Measurements from ENCODE around the gene MAB21L3.

DNA sequence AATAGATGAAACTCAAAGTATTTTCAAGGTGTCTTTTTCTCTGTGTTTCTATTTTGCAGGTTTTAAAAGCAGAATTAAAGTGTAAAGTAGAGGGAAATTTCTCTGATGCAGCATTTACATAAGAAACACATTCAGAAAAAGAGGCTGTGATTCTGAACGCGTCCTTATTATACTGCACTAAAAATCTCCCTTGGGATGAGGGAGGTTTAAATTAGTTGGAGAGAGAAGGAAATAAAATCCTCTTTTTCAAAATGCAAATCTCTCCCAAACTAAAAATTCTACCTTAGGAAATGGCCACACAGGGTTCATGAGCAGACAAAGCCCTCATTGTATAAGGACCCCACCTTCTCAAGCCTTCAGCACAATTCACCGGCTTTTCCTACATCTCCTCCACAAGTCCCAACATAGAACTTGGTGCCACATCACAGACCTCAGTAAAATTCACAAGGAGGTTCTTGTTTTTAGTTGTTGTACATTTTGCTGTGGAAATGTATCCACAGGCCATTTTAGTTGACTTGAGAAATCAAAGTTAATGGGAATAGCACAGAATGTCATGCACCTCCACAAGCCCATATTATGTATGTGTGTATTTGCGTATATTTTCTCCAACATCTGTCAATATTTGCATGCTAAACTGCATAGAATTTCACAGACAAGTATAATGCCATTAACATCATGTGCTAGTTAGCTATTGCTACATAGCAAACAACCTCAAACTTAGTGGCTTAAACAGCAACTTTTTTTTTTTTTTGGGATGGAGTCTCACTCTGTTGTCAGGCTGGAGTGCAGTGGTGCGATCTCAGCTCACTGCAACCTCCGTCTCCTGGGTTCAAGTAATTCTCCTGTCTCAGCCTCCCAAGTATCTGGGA is 59.8 kb downstream of the MAB21L3 start:
- TF ChIP-seq, protein P1, sequence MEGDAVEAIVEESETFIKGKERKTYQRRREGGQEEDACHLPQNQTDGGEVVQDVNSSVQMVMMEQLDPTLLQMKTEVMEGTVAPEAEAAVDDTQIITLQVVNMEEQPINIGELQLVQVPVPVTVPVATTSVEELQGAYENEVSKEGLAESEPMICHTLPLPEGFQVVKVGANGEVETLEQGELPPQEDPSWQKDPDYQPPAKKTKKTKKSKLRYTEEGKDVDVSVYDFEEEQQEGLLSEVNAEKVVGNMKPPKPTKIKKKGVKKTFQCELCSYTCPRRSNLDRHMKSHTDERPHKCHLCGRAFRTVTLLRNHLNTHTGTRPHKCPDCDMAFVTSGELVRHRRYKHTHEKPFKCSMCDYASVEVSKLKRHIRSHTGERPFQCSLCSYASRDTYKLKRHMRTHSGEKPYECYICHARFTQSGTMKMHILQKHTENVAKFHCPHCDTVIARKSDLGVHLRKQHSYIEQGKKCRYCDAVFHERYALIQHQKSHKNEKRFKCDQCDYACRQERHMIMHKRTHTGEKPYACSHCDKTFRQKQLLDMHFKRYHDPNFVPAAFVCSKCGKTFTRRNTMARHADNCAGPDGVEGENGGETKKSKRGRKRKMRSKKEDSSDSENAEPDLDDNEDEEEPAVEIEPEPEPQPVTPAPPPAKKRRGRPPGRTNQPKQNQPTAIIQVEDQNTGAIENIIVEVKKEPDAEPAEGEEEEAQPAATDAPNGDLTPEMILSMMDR (IDR thresholded peaks at IDR 0.05; ENCODE audit: low read length), result no peak
- TF ChIP-seq EZH2 (IDR thresholded peaks at IDR 0.05; ENCODE audit: borderline replicate concordance, low read length), result no peak

Measured in OCI-LY1 (cell line).